ENCODE measurements around the gene ATF7.
"Not testable (repeated sequence)": the region's sequence is repeated elsewhere in the genome, so short reads cannot be mapped to it uniquely, and the experiment has no call there.

The ATF7 gene

GRCh38 chr12:53594897-53595615, 31.1 kb downstream of the ATF7 start:
- DNase-seq, result no peak

GRCh38 chr12:53593707-53594106, 32.5 kb downstream of the ATF7 start:
- no peak for DNase-seq

GRCh38 chr12:53593031-53593430, 33.2 kb downstream of the ATF7 start:
- DNase-seq, result no peak

GRCh38 chr12:53592426-53592825, 33.8 kb downstream of the ATF7 start:
- no peak for DNase-seq

GRCh38 chr12:53591301-53592206, 34.6 kb downstream of the ATF7 start:
- no peak for DNase-seq

- DNase-seq, result no peak
These were observed 35.5 kb downstream of the ATF7 start for GRCh38 chr12:53590652-53591051.

- no peak for DNase-seq
These were observed 36.3 kb downstream of the ATF7 start for GRCh38 chr12:53589915-53590314.

GRCh38 chr12:53589423-53589822, 36.8 kb downstream of the ATF7 start:
- DNase-seq, result no peak

GRCh38 chr12:53588123-53588522, 38.1 kb downstream of the ATF7 start:
- no peak for DNase-seq

GRCh38 chr12:53586745-53587144, 39.4 kb downstream of the ATF7 start:
- no peak for DNase-seq

GRCh38 chr12:53585448-53586125, 40.6 kb downstream of the ATF7 start:
- no peak for DNase-seq

GRCh38 chr12:53579545-53579955, 46.6 kb downstream of the ATF7 start:
- DNase-seq, result no peak

GRCh38 chr12:53578783-53579182, 47.4 kb downstream of the ATF7 start:
- DNase-seq, result no peak

- DNase-seq, result no peak
These were observed 48.2 kb downstream of the ATF7 start for GRCh38 chr12:53577941-53578352.

GRCh38 chr12:53575502-53576249, 50.5 kb downstream of the ATF7 start:
- no peak for DNase-seq

- no peak for DNase-seq
These were observed 53.9 kb downstream of the ATF7 start for GRCh38 chr12:53572134-53572758.

GRCh38 chr12:53571295-53571694, 54.9 kb downstream of the ATF7 start:
- peak; percentile 69 for DNase-seq

- DNase-seq, result peak; percentile 36
These were observed 57.2 kb downstream of the ATF7 start for GRCh38 chr12:53568809-53569557.

GRCh38 chr12:53567961-53568808, 58.0 kb downstream of the ATF7 start:
- DNase-seq, result no peak

- DNase-seq, result not testable (repeated sequence)
These were observed 60.8 kb downstream of the ATF7 start for GRCh38 chr12:53565376-53565775.

GRCh38 chr12:53564941-53565340, 61.2 kb downstream of the ATF7 start:
- DNase-seq, result no peak
